Prostate gland (tissue), 2 donors: ENCODE measurements around the gene COQ2.

Source experiments
- CTCF ChIP-seq, 4 experiments: fragments of 200-600 bp in 2 of 4; fragments of 450-650 bp in 2 of 4; sonication (generic) in 2 of 4; IDR thresholded peaks; 1 replicate in 3 of 4; 2 replicates in 1 of 4; pipeline ENCODE4 v1.5.1; 2016 to 2019; ENCODE audit warnings: antibody characterized with exemption in 4 of 4, mild to moderate bottlenecking in 2 of 4, moderate library complexity in 2 of 4
- POLR2A ChIP-seq: fragments of 450-650 bp; IDR thresholded peaks from one replicate; pipeline ENCODE4 v1.6.1; 2016; ENCODE audit warnings: antibody characterized with exemption, mild to moderate bottlenecking
- POLR2AphosphoS5 ChIP-seq: sonication (generic); formaldehyde crosslinking; IDR thresholded peaks from one replicate; pipeline ENCODE4 v1.6.1; 2017; ENCODE audit warnings: antibody characterized with exemption

GRCh38 chr4:83323136-83323535 is 38.5 kb upstream of the COQ2 start:
- TF ChIP-seq CTCF (IDR thresholded peaks at IDR 0.05) (no peak), POLR2AphosphoS5 (no peak), POLR2A (no peak)
